Measurements from ENCODE around the gene GM2A. TPM values are rescaled to one million over a fixed set of nuclear protein-coding genes. Genes with fewer than 3 reads are reported as not detected.

GM2A gene
- total RNA-seq, 4 donors from 2014 or later: 62.4 to 132 (median 89.7) TPM

DNA sequence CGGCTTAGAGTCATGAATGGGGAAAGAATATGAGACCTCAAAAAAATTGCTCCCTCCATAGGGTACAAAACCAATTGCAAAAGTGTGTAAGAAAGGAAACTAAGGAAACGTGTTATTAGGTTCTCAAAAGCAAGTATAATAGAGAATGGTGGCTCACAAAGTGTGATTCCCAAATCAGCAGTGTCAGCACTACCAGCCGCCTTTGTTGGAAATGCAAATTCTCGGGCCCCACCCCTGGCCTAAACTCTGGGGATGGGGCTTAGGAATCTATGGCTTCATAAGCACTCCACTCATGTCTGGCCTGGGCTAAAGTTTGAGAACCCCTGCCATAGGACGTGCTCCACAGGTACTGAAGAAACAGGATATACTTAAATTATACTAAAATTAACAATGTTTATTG is 27.5 kb upstream of the GM2A start:
- DNase-seq: no peak
- TF ChIP-seq CTCF (IDR thresholded peaks at IDR 0.05) (no peak), POLR2A (IDR thresholded peaks at IDR 0.05) (no peak)
- Histone ChIP-seq H3K27ac (no peak overlapping the region), H3K9me3 (no peaks in the 10 kb centered on the region), H3K36me3 (no peaks in the 10 kb centered on the region), H3K27me3 (no peaks in the 10 kb centered on the region), H3K4me1 (peaks cover 11 to 54% (median 30%) of the 10 kb centered on the region in 3 donors), H3K4me3 (no peak overlapping the region)
- intact Hi-C loops (cut with DNase I): no loop called here
- WGBS, 2 donors: 85 to 88% methylated on average over 5 of the region's 5 CpGs

DNA sequence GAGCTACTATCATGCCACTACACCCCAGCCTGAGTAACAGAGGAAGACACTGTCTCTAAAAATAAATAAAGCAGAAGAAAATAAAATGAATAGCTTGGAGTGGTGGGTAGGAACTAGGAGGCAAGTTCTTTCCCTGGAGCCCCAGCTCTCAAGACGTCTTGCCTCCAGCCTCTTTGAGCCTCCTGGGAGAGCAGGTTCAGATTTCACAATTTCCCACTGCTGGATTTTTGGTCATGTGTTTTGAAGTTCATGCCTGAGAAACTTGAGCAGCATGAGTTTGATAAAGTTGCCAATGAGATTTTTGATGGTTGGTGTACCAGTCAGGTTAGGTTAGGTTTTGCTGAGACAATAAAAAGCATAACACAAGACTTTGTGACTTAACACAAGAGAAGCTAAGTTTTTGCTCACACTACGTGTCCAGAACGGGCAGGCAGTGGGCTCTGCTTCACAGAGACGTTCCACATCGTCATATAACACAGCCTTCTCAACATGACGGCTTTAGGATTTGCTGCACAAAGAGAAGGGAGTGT is 25.0 kb upstream of the GM2A start:
- H3K27me3 ChIP-seq: no peaks in the 10 kb centered on the region
- H3K36me3 ChIP-seq: no peaks in the 10 kb centered on the region
- WGBS, 2 donors: 66 to 86% methylated on average over 4 to 5 of the region's 6 CpGs
- no peak overlapping the region for H3K4me3 ChIP-seq
- DNase-seq: no peak
- intact Hi-C loops (cut with DNase I): no loop called here
- peaks cover 0 to 29% (median 12%) of the 10 kb centered on the region in 3 donors for H3K4me1 ChIP-seq
- no peak overlapping the region for H3K27ac ChIP-seq
- TF ChIP-seq CTCF (IDR thresholded peaks at IDR 0.05) (no peak), POLR2A (IDR thresholded peaks at IDR 0.05) (no peak)
- no peaks in the 10 kb centered on the region for H3K9me3 ChIP-seq

DNA sequence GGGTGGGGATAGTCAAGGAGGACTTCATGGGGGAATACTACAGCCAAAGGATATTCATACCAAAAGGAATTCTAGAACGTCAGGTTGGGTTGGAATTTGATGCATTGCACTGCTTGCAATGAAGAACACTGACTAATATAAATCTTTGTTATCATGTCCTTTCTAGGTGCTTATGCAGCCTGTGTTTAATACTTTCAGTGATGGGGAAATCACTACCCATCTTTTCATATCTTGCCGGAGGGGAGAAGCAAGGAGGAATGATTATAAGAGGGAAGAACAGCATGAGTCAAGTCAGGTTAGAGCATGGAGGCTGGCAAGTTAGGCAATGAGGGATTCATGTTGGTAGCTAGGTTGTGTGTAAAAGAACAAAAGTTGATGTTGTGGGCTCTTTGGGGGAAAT is 24.0 kb upstream of the GM2A start:
- Histone ChIP-seq H3K4me3 (no peak overlapping the region), H3K27me3 (no peaks in the 10 kb centered on the region), H3K27ac (no peak overlapping the region), H3K9me3 (no peaks in the 10 kb centered on the region), H3K4me1 (peaks cover 0 to 24% (median 12%) of the 10 kb centered on the region in 3 donors), H3K36me3 (no peaks in the 10 kb centered on the region)
- DNase-seq: no peak
- no peak for TF ChIP-seq POLR2A (IDR thresholded peaks at IDR 0.05)
- TF ChIP-seq CTCF (IDR thresholded peaks at IDR 0.05): no peak
- WGBS, 2 donors: 70 to 73% methylated on average over 2 of the region's 2 CpGs
- intact Hi-C loops (cut with DNase I): no loop called here

GRCh38 chr5:151230048-151230680 is 22.8 kb upstream of the GM2A start:
- intact Hi-C loops (cut with DNase I): loop anchor here (10.0 kb wide), 1 partner anchor 105 kb away; no protein-coding TSS in a partner anchor
- no peaks in the 10 kb centered on the region for H3K36me3 ChIP-seq
- WGBS, 2 donors: 25 to 43% methylated on average over 5 to 6 of the region's 6 CpGs
- no peaks in the 10 kb centered on the region for H3K27me3 ChIP-seq
- H3K4me1 ChIP-seq: peaks cover 0 to 24% (median 18%) of the 10 kb centered on the region in 3 donors
- TF ChIP-seq CTCF (IDR thresholded peaks at IDR 0.05) (no peak), POLR2A (IDR thresholded peaks at IDR 0.05) (no peak)
- H3K9me3 ChIP-seq: no peaks in the 10 kb centered on the region
- no peak overlapping the region for H3K4me3 ChIP-seq
- H3K27ac ChIP-seq: peak overlapping the region in 2 of 4 donors; percentile 47 to 52
- no peak for DNase-seq

- Histone ChIP-seq H3K36me3 (no peaks in the 10 kb centered on the region), H3K27ac (no peak overlapping the region), H3K9me3 (no peaks in the 10 kb centered on the region), H3K27me3 (no peaks in the 10 kb centered on the region), H3K4me3 (no peak overlapping the region), H3K4me1 (peaks cover 0 to 25% (median 20%) of the 10 kb centered on the region in 3 donors)
- DNase-seq: no peak
- no peak for TF ChIP-seq POLR2A (IDR thresholded peaks at IDR 0.05)
- TF ChIP-seq CTCF (IDR thresholded peaks at IDR 0.05): no peak
- intact Hi-C loops (cut with DNase I): loop anchor here (10.0 kb wide), 1 partner anchor 107 kb away; no protein-coding TSS in a partner anchor
Measured at GRCh38 chr5:151231359-151231758, 21.6 kb upstream of the GM2A start.

Data from esophagus squamous epithelium (tissue), 5 donors.